Measurements from ENCODE around the gene GUCD1.

Gene GUCD1

GRCh38 chr22:24529898-24530297 is 25.0 kb downstream of the GUCD1 start:
- DNase-seq (ENCODE audit: low spot score) = no peak

- DNase-seq (ENCODE audit: low spot score) = no peak
These were observed 28.7 kb downstream of the GUCD1 start for GRCh38 chr22:24526191-24526590.

GRCh38 chr22:24525416-24526037 is 29.4 kb downstream of the GUCD1 start:
- DNase-seq (ENCODE audit: low spot score) = no peak

GRCh38 chr22:24523873-24524272 is 31.1 kb downstream of the GUCD1 start:
- DNase-seq (ENCODE audit: low spot score) = no peak

GRCh38 chr22:24521791-24522245 is 33.1 kb downstream of the GUCD1 start:
- DNase-seq (ENCODE audit: low spot score) = no peak

GRCh38 chr22:24519496-24519895 is 35.4 kb downstream of the GUCD1 start:
- no peak for DNase-seq (ENCODE audit: low spot score)

GRCh38 chr22:24518771-24519485 is 36.0 kb downstream of the GUCD1 start:
- no peak for DNase-seq (ENCODE audit: low spot score)

- no peak for DNase-seq (ENCODE audit: low spot score)
These were observed 36.7 kb downstream of the GUCD1 start for GRCh38 chr22:24518228-24518627.

- no peak for DNase-seq (ENCODE audit: low spot score)
These were observed 37.5 kb downstream of the GUCD1 start for GRCh38 chr22:24517446-24517845.

GRCh38 chr22:24516301-24516737 is 38.6 kb downstream of the GUCD1 start:
- DNase-seq (ENCODE audit: low spot score) = no peak

GRCh38 chr22:24515027-24515338 is 40.0 kb downstream of the GUCD1 start:
- DNase-seq (ENCODE audit: low spot score) = no peak

GRCh38 chr22:24514241-24515026 is 40.5 kb downstream of the GUCD1 start:
- no peak for DNase-seq (ENCODE audit: low spot score)

GRCh38 chr22:24513378-24514240 is 41.3 kb downstream of the GUCD1 start:
- no peak for DNase-seq (ENCODE audit: low spot score)

GRCh38 chr22:24512043-24512442 is 42.9 kb downstream of the GUCD1 start:
- no peak for DNase-seq (ENCODE audit: low spot score)

GRCh38 chr22:24510637-24511625 is 44.0 kb downstream of the GUCD1 start:
- DNase-seq (ENCODE audit: low spot score) = no peak

- no peak for DNase-seq (ENCODE audit: low spot score)
These were observed 47.2 kb downstream of the GUCD1 start for GRCh38 chr22:24507716-24508115.

- no peak for DNase-seq (ENCODE audit: low spot score)
These were observed 48.0 kb downstream of the GUCD1 start for GRCh38 chr22:24506802-24507438.

- no peak for DNase-seq (ENCODE audit: low spot score)
These were observed 49.8 kb downstream of the GUCD1 start for GRCh38 chr22:24504956-24505736.

- no peak for DNase-seq (ENCODE audit: low spot score)
These were observed 50.4 kb downstream of the GUCD1 start for GRCh38 chr22:24504540-24504939.

Measured in left forelimb (tissue), 1 donor.